Neural progenitor cell (in vitro differentiated cells): ENCODE measurements around the gene INSIG1.

ENCODE experiments used
- CTCF ChIP-seq: fragments of 200-600 bp; sonication (generic); IDR thresholded peaks from 2 replicates; pipeline ENCODE4 v1.5.1; 2017; ENCODE audit warnings: antibody characterized with exemption, mild to moderate bottlenecking
- EZH2 ChIP-seq: fragments of 200-600 bp; sonication (generic); IDR thresholded peaks from 2 replicates; pipeline ENCODE4 v1.6.1; 2017; ENCODE audit warnings: antibody characterized with exemption, mild to moderate bottlenecking, moderate library complexity

- no peak for TF ChIP-seq CTCF
- no peak for TF ChIP-seq EZH2
Measured at GRCh38 chr7:155282671-155283070, 15.0 kb upstream of the INSIG1 start.
